ENCODE results near the gene SEMA4A. TPM values are rescaled to one million over a fixed set of nuclear protein-coding genes. Genes with fewer than 3 reads are reported as not detected.
"Not testable (repeated sequence)": the region's sequence is repeated elsewhere in the genome, so short reads cannot be mapped to it uniquely, and the experiment has no call there.

SEMA4A gene
- polyA plus RNA-seq, 1 of the 3 experiments (the other 2 are of a cell fraction): 1.3 TPM

- CTCF ChIA-PET: no interaction called here
- H4K20me1 ChIP-seq (ENCODE audit: insufficient read depth): no peaks in the 10 kb centered on the region
- no peaks in the 10 kb centered on the region for H3K79me2 ChIP-seq (ENCODE audit: insufficient read depth)
- POLR2A ChIA-PET: no interaction called here
- H3K27me3 ChIP-seq (ENCODE audit: insufficient read depth): no peaks in the 10 kb centered on the region
- H3K4me3 ChIP-seq (ENCODE audit: low read depth in 2 of 2, low read length in 1 of 2): no peak overlapping the region
- no peak overlapping the region for H2AFZ ChIP-seq (ENCODE audit: low read depth)
- H3K4me2 ChIP-seq: no peak overlapping the region
- DNase-seq: no peak
- H3F3A ChIP-seq (replicated peaks; ENCODE audit: insufficient read depth): no peaks in the 10 kb centered on the region
- H3K36me3 ChIP-seq (replicated peaks in 1 of 2; ENCODE audit: control insufficient read depth in 1 of 2, insufficient read depth in 2 of 2, low read length in 1 of 2): no peaks in the 10 kb centered on the region
- 83% methylated on average over 3 of the region's 3 CpGs for WGBS (ENCODE audit: low lambda C conversion rate)
- H3K4me1 ChIP-seq (ENCODE audit: control insufficient read depth in 1 of 2, insufficient read depth in 2 of 2, low read depth in 1 of 2, low read length in 1 of 2): no peaks in the 10 kb centered on the region
- TF ChIP-seq TEAD4 (IDR thresholded peaks at IDR 0.05; ENCODE audit: borderline replicate concordance, insufficient read depth) (no peak), FOSL2 (IDR thresholded peaks at IDR 0.05; ENCODE audit: borderline replicate concordance, low read depth) (no peak), RAD21 (IDR thresholded peaks at IDR 0.05; ENCODE audit: low read length) (no peak), JUND (IDR thresholded peaks at IDR 0.05) (no peak), MAX (IDR thresholded peaks at IDR 0.05; ENCODE audit: low read depth) (no peak), FOXM1 (IDR thresholded peaks at IDR 0.05; ENCODE audit: low read depth) (no peak), CHD2 (IDR thresholded peaks at IDR 0.05; ENCODE audit: low read length, partially characterized antibody) (no peak), MXI1 (IDR thresholded peaks at IDR 0.05; ENCODE audit: low read depth, low read length) (no peak), RXRA (IDR thresholded peaks at IDR 0.05; ENCODE audit: borderline replicate concordance, low read depth) (no peak), MEF2A (IDR thresholded peaks at IDR 0.05; ENCODE audit: borderline replicate concordance, low read depth) (no peak), RCOR1 (IDR thresholded peaks at IDR 0.05; ENCODE audit: low read length) (no peak), USF1 (IDR thresholded peaks at IDR 0.05; ENCODE audit: borderline replicate concordance, low read depth) (no peak)
- TF ChIP-seq, protein P1, sequence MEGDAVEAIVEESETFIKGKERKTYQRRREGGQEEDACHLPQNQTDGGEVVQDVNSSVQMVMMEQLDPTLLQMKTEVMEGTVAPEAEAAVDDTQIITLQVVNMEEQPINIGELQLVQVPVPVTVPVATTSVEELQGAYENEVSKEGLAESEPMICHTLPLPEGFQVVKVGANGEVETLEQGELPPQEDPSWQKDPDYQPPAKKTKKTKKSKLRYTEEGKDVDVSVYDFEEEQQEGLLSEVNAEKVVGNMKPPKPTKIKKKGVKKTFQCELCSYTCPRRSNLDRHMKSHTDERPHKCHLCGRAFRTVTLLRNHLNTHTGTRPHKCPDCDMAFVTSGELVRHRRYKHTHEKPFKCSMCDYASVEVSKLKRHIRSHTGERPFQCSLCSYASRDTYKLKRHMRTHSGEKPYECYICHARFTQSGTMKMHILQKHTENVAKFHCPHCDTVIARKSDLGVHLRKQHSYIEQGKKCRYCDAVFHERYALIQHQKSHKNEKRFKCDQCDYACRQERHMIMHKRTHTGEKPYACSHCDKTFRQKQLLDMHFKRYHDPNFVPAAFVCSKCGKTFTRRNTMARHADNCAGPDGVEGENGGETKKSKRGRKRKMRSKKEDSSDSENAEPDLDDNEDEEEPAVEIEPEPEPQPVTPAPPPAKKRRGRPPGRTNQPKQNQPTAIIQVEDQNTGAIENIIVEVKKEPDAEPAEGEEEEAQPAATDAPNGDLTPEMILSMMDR (IDR thresholded peaks at IDR 0.05): no peak
- H3K9me2 ChIP-seq: no peaks in the 10 kb centered on the region
- H3K27ac ChIP-seq (ENCODE audit: low read depth in 2 of 2, low read length in 1 of 2): no peak overlapping the region
- no peak overlapping the region for H3K9ac ChIP-seq
- H3K9me3 ChIP-seq: no peaks in the 10 kb centered on the region
Measured at GRCh38 chr1:156180471-156180870, 27.1 kb downstream of the SEMA4A start.

DNA sequence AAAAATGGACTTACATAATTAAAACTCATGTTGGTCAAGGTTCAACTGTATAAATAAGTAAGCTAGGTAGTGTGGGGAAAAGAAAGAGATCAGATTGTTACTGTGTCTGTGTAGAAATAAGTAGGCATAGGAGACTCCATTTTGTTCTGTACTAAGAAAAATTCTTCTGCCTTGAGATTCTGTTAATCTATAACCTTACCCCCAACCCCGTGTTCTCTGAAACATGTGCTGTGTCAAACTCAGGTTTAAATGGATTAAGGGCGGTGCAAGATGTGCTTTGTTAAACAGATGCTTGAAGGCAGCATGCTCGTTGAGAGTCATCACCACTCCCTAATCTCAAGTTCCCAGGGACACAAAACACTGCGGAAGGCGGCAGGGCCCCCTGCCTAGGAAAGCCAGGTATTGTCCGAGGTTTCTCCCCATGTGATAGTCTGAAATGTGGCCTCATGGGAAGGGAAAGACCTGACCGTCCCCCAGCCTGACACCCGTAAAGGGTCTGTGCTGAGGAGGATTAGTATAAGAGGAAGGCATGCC, 28.1 kb downstream of the SEMA4A start:
- H2AFZ ChIP-seq (ENCODE audit: low read depth); CTCF ChIA-PET; H3K79me2 ChIP-seq (ENCODE audit: insufficient read depth); H3K9ac ChIP-seq; H3K4me2 ChIP-seq; POLR2A ChIA-PET; H3K9me3 ChIP-seq; H3K4me3 ChIP-seq (ENCODE audit: low read depth in 2 of 2, low read length in 1 of 2); H3F3A ChIP-seq (replicated peaks; ENCODE audit: insufficient read depth); H3K27me3 ChIP-seq (ENCODE audit: insufficient read depth); H3K4me1 ChIP-seq (ENCODE audit: control insufficient read depth in 1 of 2, insufficient read depth in 2 of 2, low read depth in 1 of 2, low read length in 1 of 2); H3K36me3 ChIP-seq (replicated peaks in 1 of 2; ENCODE audit: control insufficient read depth in 1 of 2, insufficient read depth in 2 of 2, low read length in 1 of 2); H4K20me1 ChIP-seq (ENCODE audit: insufficient read depth); H3K27ac ChIP-seq (ENCODE audit: low read depth in 2 of 2, low read length in 1 of 2); H3K9me2 ChIP-seq; DNase-seq: not testable (repeated sequence)
- 69% methylated on average over 8 of the region's 8 CpGs for WGBS (ENCODE audit: low lambda C conversion rate)

DNA sequence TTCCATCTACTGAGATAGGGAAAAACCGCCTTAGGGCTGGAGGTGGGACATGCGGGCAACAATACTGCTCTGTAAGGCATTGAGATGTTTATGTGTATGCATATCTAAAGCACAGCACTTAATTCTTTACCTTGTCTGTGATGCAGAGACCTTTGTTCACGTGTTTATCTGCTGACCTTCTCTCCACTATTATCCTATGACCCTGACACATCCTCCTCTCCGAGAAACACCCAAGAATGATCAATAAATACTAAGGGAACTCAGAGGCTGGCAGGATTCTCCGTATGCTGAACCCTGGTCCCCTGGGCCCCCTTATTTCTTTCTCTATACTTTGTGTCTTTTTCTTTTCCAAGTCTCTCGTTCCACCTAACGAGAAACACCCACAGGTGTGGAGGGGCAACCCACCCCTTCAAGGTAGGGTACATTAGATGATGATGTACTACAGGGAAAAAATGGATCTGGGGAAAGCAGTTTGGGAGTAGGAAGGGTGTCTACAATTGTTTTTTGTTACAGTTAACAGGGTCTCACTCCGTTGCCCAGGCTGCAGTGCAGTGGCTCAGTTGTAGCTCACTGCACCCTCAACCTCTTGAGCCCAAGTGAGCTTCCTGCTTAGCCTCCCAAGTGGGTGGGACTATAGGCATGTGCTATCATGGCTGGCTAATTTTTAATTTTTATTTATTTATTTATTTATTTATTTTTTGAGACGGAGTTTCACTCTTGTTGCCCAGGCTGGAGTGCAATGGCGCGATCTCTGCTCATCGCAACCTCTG, 28.8 kb downstream of the SEMA4A start:
- H3K4me2 ChIP-seq; H4K20me1 ChIP-seq (ENCODE audit: insufficient read depth); H3K9ac ChIP-seq; H2AFZ ChIP-seq (ENCODE audit: low read depth); CTCF ChIA-PET; H3K4me1 ChIP-seq (ENCODE audit: control insufficient read depth in 1 of 2, insufficient read depth in 2 of 2, low read depth in 1 of 2, low read length in 1 of 2); H3K27me3 ChIP-seq (ENCODE audit: insufficient read depth); H3K36me3 ChIP-seq (replicated peaks in 1 of 2; ENCODE audit: control insufficient read depth in 1 of 2, insufficient read depth in 2 of 2, low read length in 1 of 2); H3F3A ChIP-seq (replicated peaks; ENCODE audit: insufficient read depth); H3K9me2 ChIP-seq; H3K4me3 ChIP-seq (ENCODE audit: low read depth in 2 of 2, low read length in 1 of 2); POLR2A ChIA-PET; H3K27ac ChIP-seq (ENCODE audit: low read depth in 2 of 2, low read length in 1 of 2); H3K9me3 ChIP-seq; DNase-seq; H3K79me2 ChIP-seq (ENCODE audit: insufficient read depth): not testable (repeated sequence)
- WGBS (ENCODE audit: low lambda C conversion rate): 88% methylated on average over 12 of the region's 12 CpGs

GRCh38 chr1:156186347-156187177, 33.2 kb downstream of the SEMA4A start:
- H3K27me3 ChIP-seq (ENCODE audit: insufficient read depth); H3K9me3 ChIP-seq; DNase-seq; H3K9ac ChIP-seq; H3K9me2 ChIP-seq; POLR2A ChIA-PET; H3F3A ChIP-seq (replicated peaks; ENCODE audit: insufficient read depth); H2AFZ ChIP-seq (ENCODE audit: low read depth); H3K4me2 ChIP-seq; H4K20me1 ChIP-seq (ENCODE audit: insufficient read depth); H3K27ac ChIP-seq (ENCODE audit: low read depth in 2 of 2, low read length in 1 of 2); H3K4me1 ChIP-seq (ENCODE audit: control insufficient read depth in 1 of 2, insufficient read depth in 2 of 2, low read depth in 1 of 2, low read length in 1 of 2); H3K4me3 ChIP-seq (ENCODE audit: low read depth in 2 of 2, low read length in 1 of 2); H3K79me2 ChIP-seq (ENCODE audit: insufficient read depth); H3K36me3 ChIP-seq (replicated peaks in 1 of 2; ENCODE audit: control insufficient read depth in 1 of 2, insufficient read depth in 2 of 2, low read length in 1 of 2): not testable (repeated sequence)
- WGBS (ENCODE audit: low lambda C conversion rate): 57% methylated on average over 2 of the region's 2 CpGs
- CTCF ChIA-PET: interaction anchor here (0.6 to 2.0 kb wide), 3 partner anchors 39 to 45 kb away, joined by 3 to 5 read pairs (median 4); no protein-coding TSS in a partner anchor
